ENCODE measurements around the gene DALRD3. TPM values are rescaled to one million over a fixed set of nuclear protein-coding genes. Genes with fewer than 3 reads are reported as not detected.

The DALRD3 gene
- total and polyA plus RNA-seq, 2 of the 8 experiments (the other 6 are each of a cell fraction or from before 2014, with no cell fraction given), result 30.4 to 86.5 TPM

- 0 out of 2 replicates have a peak overlapping the region, but pooled peaks have one; percentile 98 for H2BK5ac ChIP-seq (ENCODE audit: low read depth, low read length)
- no peak overlapping the region for H4K5ac ChIP-seq (ENCODE audit: insufficient read length, low read depth, low read length)
- no peak for DNase-seq (ENCODE audit: low read depth in 1 of 2, low spot score in 2 of 2)
- H3K79me1 ChIP-seq (ENCODE audit: low read depth, low read length), result peaks cover 5% of the 10 kb centered on the region
- POLR2A ChIA-PET (ENCODE audit: partially characterized antibody), result interaction anchor here (0.6 to 38.8 kb wide), 14 partner anchors 7 to 1327 kb away, joined by 3 to 1518 read pairs (median 14); partner anchors contain the start of genes DALRD3, IMPDH2, IP6K2 and LAMB2
- H4K20me1 ChIP-seq (replicated peaks in 1 of 2; ENCODE audit: control insufficient read depth in 1 of 2, insufficient read depth in 2 of 2, low read length in 2 of 2), result peaks cover 13 to 15% of the 10 kb centered on the region in 2 experiments
- H2BK120ac ChIP-seq (replicated peaks; ENCODE audit: low read depth, low read length), result no peak overlapping the region
- 0 out of 2 replicates have a peak overlapping the region, but pooled peaks have one; percentile 77 for H2AK5ac ChIP-seq (ENCODE audit: low read depth, low read length)
- H4K91ac ChIP-seq (replicated peaks; ENCODE audit: insufficient read length, low read length), result no peak overlapping the region
- H3K27me3 ChIP-seq (replicated peaks in 1 of 4; ENCODE audit: control insufficient read depth in 3 of 4, extremely low read depth in 1 of 4, insufficient read depth in 3 of 4, low read length in 3 of 4), result no peaks in the 10 kb centered on the region
- no peak overlapping the region for H2BK20ac ChIP-seq (ENCODE audit: low read length)
- no peak overlapping the region for H2BK15ac ChIP-seq (ENCODE audit: low read length)
- H3K23ac ChIP-seq (ENCODE audit: insufficient read length), result no peak overlapping the region
- CTCF ChIA-PET (ENCODE audit: partially characterized antibody), result interaction anchor here (0.6 to 24.3 kb wide), 11 partner anchors 10 to 520 kb away, joined by 3 to 467 read pairs (median 3); partner anchors contain the start of genes P4HTM, QARS1, QRICH1 and WDR6
- peaks cover 0 to 16% of the 10 kb centered on the region in 2 experiments; a peak in 1 of 4 replicates for H3K79me2 ChIP-seq (ENCODE audit: control insufficient read depth in 1 of 2, insufficient read depth in 2 of 2, low read length in 2 of 2)
- H2AFZ ChIP-seq (ENCODE audit: low read length), result no peak overlapping the region
- H3K9me3 ChIP-seq (ENCODE audit: insufficient read depth in 2 of 2, low read depth in 1 of 2, low read length in 1 of 2), result no peaks in the 10 kb centered on the region
- no peak overlapping the region for H3K14ac ChIP-seq (ENCODE audit: insufficient read length)
- 77% methylated on average over 12 of the region's 12 CpGs; no CpG with 5 or more reads in 1 of the 2 experiments for WGBS, 2 experiments (ENCODE audit: extremely low coverage in 1 of 2, insufficient coverage in 1 of 2, insufficient read length in 1 of 2, insufficient replicate concordance in 2 of 2, low coverage in 1 of 2, low lambda C conversion rate in 2 of 2, missing lambda C conversion rate in 1 of 2)
- H3K4ac ChIP-seq (replicated peaks; ENCODE audit: insufficient read length, low read depth, low read length), result no peak overlapping the region
- peak overlapping the region; percentile 84 to 97 (median 95) for H3K4me3 ChIP-seq (ENCODE audit: extremely low read depth in 1 of 4, insufficient read depth in 2 of 4, low read depth in 3 of 4, low read length in 4 of 4)
- 0 out of 2 replicates have a peak overlapping the region, but pooled peaks have one; percentile 33 for H2BK12ac ChIP-seq (ENCODE audit: low read depth, low read length)
- H3K36me3 ChIP-seq (ENCODE audit: control insufficient read depth in 2 of 4, insufficient read depth in 4 of 4, low read length in 3 of 4), result peaks cover 18 to 38% (median 26%) of the 10 kb centered on the region in 4 experiments
- H4K8ac ChIP-seq (ENCODE audit: extremely low read depth, insufficient read depth, low read length), result no peak overlapping the region
- peak overlapping the region; percentile 96 to 98 for H3K4me2 ChIP-seq (ENCODE audit: insufficient read depth in 1 of 2, low read depth in 2 of 2, low read length in 2 of 2)
- no peak for FAIRE-seq
- H3K56ac ChIP-seq (replicated peaks; ENCODE audit: insufficient read length, low read depth, low read length), result no peak overlapping the region
- H3K4me1 ChIP-seq (replicated peaks in 1 of 4; ENCODE audit: control insufficient read depth in 3 of 4, insufficient read depth in 4 of 4, low read length in 3 of 4), result peaks cover 0 to 21% (median 13%) of the 10 kb centered on the region in 4 experiments; a peak in 6 of 7 replicates
- H3K23me2 ChIP-seq (ENCODE audit: low read depth, low read length), result peaks cover 32% of the 10 kb centered on the region
- no peak overlapping the region for H3K27ac ChIP-seq (ENCODE audit: low read depth, low read length)
- no peak overlapping the region for H3K18ac ChIP-seq (ENCODE audit: extremely low read depth, low read length)
- peak overlapping the region in 3 of 4 experiments; percentile 86 to 96 (median 94); a peak in 3 of 7 replicates for H3K9ac ChIP-seq (replicated peaks in 1 of 4; ENCODE audit: extremely low read depth in 1 of 4, low read depth in 3 of 4, low read length in 3 of 4)
- no peak for TF ChIP-seq RBBP5 (IDR thresholded peaks at IDR 0.05; ENCODE audit: borderline replicate concordance, low read depth, low read length)
Observed at GRCh38 chr3:49019941-49020329, 1.6 kb upstream of the DALRD3 start.
